ENCODE results near the gene BUB1B.
"Not testable (repeated sequence)": the region's sequence is repeated elsewhere in the genome, so short reads cannot be mapped to it uniquely, and the experiment has no call there.

BUB1B gene, protein sequence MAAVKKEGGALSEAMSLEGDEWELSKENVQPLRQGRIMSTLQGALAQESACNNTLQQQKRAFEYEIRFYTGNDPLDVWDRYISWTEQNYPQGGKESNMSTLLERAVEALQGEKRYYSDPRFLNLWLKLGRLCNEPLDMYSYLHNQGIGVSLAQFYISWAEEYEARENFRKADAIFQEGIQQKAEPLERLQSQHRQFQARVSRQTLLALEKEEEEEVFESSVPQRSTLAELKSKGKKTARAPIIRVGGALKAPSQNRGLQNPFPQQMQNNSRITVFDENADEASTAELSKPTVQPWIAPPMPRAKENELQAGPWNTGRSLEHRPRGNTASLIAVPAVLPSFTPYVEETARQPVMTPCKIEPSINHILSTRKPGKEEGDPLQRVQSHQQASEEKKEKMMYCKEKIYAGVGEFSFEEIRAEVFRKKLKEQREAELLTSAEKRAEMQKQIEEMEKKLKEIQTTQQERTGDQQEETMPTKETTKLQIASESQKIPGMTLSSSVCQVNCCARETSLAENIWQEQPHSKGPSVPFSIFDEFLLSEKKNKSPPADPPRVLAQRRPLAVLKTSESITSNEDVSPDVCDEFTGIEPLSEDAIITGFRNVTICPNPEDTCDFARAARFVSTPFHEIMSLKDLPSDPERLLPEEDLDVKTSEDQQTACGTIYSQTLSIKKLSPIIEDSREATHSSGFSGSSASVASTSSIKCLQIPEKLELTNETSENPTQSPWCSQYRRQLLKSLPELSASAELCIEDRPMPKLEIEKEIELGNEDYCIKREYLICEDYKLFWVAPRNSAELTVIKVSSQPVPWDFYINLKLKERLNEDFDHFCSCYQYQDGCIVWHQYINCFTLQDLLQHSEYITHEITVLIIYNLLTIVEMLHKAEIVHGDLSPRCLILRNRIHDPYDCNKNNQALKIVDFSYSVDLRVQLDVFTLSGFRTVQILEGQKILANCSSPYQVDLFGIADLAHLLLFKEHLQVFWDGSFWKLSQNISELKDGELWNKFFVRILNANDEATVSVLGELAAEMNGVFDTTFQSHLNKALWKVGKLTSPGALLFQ

DNA sequence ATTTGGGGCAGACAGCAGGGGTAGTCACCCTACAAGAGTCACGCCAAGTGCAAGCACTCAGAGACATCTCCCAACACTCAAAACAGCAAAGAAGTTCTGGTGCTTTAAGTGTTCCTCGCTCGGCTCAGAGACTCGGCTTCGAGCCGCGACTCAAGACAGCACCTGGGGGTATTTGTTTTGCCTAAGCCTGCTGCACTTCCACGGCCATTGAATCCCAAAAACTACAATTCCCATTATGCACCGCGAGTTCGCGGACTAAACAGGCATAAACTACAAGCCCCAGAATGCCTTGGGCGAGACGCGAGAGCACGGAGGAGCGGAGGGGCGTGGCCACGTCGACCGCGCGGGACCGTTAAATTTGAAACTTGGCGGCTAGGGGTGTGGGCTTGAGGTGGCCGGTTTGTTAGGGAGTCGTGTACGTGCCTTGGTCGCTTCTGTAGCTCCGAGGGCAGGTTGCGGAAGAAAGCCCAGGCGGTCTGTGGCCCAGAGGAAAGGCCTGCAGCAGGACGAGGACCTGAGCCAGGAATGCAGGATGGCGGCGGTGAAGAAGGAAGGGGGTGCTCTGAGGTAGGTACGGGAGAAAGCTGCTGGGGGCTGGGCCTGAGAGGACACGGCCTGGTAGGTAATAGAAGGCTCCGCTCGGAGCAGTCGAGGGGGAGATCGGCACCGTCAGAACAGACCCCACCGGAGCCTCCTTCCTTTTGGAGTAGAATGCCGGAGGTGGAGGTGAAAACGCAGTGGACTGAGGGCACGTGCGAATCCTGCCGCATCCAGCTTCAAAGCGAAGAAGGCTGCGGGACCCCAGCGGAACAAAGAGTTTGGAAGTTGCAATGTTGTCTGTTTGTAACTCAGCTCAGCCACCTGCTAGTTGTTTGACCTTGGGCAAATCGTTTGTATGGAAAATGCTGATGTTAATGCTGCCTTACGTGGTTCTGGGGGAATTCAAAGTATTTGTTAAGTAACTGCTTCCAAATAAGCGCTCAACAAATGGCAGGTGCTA is at the start of gene BUB1B:
Gene BUB1B (plus strand): TSS at position 381 of the 1,000 bp plus-strand sequence. CDS start 152 bp downstream, at position 533.
- DNase-seq: peak; percentile 88 to 90

DNA sequence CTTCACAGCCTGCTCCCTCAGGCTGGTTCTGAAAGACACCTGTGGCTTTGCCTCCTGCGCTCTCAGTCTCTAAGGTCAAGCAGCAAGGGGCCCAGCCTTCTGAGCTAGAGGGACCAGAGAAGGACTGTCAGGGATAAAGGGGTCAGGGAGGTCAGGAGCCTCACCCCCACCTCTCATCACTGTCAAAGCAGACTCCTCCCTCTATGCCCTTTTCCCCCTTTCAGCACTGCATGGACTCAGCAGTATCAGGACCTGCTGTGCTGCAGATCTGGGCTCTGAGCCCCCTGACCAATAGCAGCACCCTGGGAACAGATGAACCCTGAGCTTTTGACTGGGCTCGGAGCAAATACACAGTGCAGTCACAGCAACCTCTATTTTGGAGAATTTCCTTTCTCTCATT is 49.0 kb upstream of the BUB1B start:
- no peak for DNase-seq

DNA sequence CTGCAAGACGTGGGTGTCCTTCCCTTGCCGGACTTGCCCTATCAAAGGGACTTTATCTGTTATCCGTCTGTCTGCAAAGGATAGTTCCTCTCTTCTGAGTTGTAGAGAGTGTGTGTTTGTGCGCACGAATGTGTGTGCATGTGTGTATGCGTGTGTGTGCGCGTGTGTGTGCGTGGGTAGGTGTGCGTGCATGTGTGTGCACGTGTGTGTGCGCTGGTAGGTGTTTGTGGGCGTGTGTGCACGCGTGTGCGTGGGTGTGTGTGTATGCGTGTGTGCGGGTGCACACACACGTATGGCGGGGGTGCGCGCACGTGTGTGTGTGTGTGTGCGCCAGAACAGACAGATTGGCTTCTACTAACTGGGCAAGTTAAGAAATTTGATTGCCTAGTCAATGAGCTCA is 48.1 kb upstream of the BUB1B start:
- DNase-seq: no peak

DNA sequence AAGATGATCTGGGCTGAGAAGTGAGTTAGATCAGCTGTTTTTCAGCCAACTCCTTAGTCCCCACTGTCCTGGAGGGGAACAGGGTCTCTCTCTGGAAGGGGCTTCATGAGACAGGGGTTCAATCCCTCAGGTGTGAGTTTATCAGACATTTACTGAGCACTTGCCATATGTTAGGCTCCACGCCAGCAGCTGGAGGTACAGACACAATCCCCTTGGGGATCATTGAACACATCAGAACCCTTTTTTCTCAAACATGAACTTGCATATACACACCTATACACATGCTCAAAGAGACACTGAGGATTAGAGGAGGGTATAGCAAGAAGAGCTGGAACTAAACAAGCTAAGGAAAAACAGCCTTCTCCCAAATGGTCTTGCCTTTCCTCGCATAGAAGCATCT is 46.7 kb upstream of the BUB1B start:
- DNase-seq: no peak

DNA sequence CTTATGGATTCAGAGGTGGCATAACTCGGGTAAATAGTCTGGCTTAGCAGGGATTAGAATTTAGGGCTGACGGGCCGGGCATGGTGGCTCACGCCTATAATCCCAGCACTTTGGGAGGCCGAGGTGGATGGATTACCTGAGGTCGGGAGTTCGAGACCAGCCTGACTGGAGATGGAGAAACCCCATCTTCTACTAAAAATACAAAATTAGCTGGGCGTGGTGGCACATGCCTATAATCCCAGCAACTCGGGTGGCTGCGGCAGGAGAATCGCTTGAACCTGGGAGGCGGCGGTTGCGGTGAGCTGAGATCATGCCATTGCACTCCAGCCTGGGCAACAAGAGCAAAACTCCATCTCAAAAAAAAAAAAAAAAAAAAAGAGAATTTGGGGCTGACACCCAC is 45.8 kb upstream of the BUB1B start:
- not testable (repeated sequence) for DNase-seq

DNA sequence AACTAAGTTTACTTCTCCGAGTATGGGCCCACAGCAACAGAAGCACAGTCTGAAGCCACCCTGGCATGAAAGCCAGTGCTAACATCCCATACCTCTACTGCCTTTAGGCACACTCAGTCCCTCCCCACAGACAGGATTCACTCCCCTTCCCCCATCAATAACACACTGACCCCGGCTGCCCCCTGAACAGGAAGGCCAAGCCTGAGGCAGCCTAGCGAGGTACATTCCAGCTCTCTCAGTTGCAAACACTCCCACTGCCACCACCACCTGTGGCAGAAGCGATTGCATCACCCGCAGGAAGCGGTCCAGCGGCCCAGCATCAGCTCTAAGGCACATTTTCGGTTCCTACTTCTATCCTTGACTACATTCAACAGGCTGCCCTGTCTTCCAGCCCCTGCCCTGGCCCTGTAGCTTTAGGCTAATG is 45.2 kb upstream of the BUB1B start:
- DNase-seq: peak; percentile 29 to 34

DNA sequence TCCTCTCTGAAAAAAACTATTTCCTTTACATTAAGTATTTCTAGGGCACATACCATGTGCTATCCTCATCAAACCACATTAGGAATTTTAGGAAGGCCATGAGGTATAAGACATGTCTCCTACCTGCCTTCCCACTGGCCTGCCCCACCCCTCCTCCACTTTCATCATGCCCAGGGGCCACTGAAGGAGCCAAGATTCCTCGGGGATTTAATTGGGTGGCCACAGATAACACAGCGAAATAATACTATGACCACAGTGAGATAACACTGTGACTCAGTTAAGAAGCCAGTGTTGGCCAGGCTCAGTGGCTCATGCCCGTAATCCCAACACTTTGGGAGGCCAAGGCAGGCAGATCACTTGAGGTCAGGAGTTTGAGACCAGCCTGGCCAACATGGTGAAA is 42.4 kb upstream of the BUB1B start:
- no peak for DNase-seq

DNA sequence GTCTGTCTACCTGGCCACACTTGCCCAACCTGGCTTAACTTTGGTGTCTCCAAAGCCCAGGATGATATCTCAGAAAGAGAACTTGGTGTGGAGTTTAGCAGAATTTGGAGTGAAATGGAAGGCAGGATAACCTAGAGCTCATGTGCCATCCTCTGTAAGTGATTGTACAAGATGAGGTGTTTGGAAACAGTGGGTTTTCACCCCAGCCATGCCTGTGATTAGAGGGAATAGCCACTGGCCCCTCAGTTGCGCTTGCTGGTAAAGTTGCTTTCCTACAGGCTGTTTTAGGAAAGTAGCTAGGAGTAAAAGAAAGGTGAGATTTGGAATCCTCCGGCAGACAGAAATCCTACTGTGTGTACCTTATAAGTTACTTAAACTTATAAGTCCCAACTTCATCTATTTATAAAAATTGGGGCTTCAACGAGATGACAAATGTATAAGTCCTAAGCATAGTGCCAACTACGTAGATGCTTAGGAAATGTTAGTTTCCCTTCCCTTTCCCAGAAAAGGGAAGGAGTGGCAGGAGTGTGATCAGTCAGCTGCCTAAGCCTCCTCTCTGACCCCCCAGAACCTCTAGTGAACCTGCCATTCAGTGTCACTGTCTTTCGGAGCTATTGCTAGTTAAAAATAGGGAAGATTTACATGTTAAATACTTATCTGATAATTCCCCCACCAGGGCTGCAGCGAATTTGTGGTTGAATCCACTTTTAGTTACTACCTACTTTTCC is 38.8 kb upstream of the BUB1B start:
- no peak for DNase-seq

DNA sequence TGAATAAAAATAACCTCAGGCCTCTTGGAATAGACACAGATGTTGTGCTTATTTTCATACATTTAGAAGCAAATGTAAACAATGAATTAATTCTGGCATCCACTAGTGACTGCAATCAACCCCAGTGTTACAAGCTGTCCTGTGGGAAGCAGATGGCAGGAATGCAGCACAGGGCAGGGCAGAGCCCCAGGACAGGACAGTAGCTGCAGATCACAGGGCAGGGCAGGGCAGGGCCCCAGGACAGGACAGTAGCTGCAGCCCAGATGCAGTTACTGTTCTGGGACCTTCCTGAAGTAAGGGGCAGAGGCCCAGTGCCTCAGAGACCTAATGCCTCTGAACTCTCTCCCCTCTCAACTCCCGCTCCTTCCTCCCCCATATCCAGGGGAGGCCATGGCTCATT is 37.9 kb upstream of the BUB1B start:
- DNase-seq: not testable (repeated sequence)

DNA sequence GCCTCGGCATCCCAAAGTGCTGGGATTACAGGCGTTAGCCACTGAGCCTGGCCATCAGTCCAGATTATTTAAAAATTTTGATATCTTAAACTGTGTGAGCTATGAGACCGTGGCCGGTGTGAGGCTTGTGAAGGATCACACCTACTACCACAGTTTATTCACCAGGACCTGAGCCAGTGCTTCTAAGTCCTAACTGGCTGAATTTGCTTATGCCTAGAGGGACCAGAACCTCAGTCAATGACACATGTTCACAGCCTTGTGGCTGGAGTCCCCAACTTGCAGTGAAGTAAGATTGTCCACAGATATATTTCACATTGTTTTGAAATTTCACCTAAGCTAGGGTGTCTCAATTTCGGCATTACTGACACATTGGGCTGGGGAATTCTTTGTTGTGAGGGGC is 37.0 kb upstream of the BUB1B start:
- not testable (repeated sequence) for DNase-seq

DNA sequence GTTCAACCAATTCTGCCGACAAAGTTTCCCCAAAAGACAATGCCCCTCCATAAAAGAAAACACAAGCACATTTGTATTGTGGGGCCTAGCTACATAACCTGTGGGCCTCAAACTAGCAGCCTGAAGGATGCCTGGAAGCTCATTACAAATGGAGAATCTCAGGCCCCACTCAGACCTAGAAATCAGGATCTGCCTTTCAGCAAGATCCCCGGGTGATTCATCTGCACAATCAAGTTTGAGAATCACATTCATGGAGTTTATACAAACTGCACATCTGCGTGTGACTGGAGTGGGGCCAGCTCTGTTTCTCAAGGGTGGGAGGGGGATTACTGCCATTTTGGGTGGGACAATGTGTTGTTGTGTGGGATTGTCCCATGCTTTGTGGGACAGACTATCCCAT is 36.5 kb upstream of the BUB1B start:
- not testable (repeated sequence) for DNase-seq

DNA sequence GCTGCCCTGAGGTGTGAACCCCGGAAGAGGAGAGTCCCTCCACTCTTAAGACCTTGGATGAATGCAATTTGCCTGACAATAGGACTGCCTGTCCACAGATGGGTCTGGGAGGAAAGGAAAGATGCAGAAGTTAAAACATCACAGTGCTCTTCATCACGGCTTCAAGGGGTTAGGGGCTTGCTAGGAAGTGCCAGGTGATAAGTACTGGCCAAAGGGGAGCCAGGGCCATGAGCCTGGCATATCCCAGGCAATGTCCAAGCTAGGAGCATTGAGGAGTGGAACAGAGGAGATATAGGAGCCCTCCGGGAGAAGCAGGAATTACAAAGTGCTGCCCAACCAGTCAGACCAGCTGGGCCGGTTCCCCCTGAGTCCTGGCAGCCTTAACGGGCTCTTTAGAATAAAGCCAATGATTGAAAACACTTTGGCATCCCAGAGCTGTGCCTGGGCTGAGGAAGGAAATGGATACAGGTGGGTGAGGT is 36.0 kb upstream of the BUB1B start:
- not testable (repeated sequence) for DNase-seq

DNA sequence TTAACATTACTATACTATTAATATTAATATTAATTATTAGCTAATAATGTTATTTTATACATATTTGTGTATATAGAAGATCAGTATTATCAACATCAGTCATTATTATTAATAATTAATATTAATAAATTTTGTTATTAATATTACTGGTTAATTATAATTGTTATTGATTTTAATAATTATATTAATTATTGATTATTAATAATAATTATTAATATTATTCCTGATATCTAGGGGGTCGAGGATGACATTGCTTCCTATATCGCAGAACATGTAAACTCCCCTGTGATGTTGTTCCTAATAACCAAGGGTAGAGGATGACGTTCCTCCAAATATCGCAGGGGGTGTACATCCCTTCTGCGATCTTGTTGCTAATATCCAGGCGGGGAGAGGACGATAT is 34.9 kb upstream of the BUB1B start:
- no peak for DNase-seq

DNA sequence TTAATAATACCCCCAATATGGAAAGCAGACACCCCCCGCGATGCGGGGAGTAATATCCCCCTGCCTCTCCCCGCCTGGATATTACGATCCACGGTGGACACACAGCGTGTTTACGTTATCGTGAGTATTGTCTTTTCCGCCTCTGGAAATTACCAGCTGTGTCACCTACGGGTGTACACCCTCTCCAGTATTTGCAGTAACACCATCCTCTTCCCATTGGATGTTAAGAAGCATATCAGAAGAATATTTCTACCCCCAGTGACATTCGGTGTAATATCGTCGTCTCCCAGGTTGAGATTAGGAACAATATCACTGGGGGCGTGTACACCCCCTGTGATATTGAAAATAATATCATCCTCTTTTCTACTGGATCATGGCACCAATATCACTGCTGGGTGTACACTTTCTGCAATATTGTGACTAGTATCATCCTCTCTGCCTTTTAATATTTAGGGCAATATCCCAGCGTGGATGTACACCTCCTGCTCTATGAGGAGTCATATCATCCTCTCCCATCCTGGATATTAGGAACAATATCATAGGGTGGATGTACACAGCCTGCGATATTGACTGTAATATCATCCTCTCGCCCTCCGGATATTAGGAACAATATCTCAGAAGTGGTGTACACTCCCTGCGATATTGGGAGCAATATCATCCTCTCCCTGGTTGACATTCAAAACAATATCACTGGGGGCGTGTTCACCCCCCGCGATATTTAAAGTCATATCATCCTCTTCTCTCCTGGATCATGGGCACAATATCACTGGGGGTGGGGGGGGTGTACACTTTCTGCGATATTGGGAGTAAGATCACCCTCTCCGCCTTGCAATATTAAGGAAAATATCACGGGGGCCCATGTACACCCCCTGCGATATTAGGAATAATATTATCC is 31.9 kb upstream of the BUB1B start:
- no peak for DNase-seq

DNA sequence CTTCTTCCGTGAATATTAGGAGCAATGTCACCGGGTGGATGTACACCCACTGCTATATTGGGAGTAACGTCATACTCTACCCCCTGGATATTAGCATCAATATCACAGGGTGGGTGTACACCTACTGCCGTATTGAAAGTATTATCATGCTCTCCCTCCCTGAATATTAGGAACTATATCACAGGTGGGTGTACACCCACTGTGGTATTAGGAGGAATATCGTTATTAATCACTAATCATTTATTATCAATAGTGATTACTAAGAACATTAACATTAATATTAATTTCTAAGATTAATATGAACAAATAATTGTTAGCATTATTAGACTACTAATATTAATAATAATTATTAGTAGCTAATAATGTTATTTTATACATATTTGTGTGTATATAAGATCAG is 30.8 kb upstream of the BUB1B start:
- no peak for DNase-seq

DNA sequence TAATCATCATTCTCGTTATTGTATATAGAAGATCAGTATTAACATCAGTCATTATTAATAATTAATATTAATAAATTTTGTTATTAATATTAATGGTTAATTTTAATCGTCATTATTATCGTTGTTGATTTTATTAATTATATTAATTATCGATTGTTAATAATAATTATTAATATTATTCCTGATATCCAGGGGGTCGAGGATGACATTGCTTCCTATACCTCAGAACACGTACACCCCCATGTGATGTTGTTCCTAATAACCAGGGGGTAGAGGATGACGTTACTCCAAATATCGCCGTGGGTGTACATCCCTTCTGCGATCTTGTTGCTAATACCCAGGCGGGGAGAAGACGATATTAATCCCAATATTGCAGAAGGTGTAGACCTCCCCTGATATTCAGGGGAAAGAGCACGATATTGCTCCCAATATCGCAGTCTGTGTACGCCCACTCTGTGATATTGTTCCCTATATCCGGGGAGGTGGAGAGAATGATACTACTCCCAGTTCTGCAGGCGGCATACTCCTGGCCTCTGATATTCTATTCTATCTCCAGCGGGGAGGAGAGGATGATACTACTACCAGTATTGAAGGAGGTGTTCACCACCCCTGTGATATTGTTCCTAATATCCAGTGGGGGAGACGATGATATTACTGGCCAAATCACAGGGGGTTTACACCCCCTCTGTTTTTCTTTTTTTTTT is 29.9 kb upstream of the BUB1B start:
- DNase-seq: no peak

DNA sequence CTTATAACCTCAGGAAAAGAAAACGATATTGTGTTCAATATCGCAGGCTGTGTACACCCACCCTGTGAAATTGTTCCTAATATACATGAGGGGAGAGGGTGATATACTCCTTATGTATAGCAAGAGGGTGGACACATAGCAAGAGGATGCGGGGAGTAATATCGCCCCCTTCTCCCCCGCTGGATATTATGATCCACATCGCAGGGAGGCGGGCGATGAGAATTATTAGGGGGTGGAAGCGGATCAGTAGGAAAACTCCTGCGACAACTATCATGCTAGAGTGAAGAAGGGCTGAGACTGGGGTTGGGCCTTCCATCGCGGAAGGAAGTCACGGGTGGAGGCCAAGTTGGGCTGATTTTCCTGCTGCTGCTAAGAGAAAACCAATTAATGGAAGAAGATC is 27.3 kb upstream of the BUB1B start:
- no peak for DNase-seq

DNA sequence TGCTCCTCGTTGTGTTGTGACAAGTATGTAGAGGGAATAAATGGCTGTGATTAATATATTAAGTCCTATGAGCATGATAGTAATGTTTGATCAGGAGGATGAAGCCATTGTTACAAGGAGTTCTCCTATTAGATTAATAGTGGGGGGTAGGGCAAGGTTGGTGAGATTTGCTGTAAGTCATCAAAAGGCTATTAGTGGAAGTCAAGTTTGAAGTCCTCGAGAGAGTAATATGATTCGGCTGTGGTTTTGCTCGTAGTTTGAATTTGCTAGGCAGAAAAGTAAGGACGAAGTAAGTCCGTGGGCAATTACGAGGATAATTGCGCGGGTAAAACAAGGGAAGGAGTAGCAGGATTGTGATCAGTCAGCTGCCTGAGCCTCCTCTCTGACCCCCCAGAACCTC is 26.0 kb upstream of the BUB1B start:
- DNase-seq: no peak

DNA sequence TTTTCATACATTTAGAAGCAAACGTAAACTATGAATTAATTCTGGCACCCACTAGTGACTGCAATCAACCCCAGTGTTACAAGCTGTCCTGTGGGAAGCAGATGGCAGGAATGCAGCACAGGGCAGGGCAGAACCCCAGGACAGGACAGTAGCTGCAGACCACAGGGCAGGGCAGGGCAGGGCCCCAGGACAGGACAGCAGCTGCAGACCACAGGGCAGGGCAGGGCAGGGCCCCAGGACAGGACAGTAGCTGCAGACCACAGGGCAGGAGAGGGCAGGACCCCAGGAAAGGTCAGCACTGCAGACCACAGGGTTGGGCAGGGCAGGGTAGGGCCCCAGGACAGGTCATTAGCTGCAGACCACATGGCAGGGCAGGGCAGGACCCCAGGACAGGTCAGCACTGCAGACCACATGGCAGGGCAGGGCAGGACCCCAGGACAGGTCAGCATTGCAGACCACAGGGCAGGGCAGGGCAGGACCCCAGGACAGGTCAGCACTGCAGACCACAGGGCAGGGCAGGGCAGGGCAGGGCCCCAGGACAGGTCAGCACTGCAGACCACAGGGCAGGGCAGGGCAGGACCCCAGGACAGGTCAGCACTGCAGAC is 24.9 kb upstream of the BUB1B start:
- DNase-seq: not testable (repeated sequence)

Measured in activated CD4-positive, alpha-beta T cell treated with anti-CD3 and anti-CD28 coated beads for 4 hours (primary cell).